ENCODE data around the gene LOXL1.

DNA sequence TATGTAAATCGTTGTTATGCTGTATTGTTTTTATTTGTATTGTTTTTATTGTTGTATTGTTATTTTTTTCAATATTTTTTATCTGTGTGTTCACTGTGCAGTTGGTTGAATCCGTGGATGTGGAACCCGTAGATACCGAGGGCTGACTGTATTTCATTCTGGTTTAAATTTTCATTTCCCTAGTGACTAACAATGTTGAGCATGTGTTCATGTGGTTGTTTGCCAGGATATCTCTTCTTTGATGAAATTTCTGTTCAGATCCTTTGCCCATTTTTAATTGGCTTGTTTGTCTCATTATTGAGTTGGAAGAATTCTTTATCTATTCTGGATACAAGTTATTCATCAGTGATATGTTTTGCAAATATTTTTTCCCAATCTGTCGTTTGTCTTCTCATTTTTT, 36.2 kb downstream of the LOXL1 start:
- TF ChIP-seq, protein P1, sequence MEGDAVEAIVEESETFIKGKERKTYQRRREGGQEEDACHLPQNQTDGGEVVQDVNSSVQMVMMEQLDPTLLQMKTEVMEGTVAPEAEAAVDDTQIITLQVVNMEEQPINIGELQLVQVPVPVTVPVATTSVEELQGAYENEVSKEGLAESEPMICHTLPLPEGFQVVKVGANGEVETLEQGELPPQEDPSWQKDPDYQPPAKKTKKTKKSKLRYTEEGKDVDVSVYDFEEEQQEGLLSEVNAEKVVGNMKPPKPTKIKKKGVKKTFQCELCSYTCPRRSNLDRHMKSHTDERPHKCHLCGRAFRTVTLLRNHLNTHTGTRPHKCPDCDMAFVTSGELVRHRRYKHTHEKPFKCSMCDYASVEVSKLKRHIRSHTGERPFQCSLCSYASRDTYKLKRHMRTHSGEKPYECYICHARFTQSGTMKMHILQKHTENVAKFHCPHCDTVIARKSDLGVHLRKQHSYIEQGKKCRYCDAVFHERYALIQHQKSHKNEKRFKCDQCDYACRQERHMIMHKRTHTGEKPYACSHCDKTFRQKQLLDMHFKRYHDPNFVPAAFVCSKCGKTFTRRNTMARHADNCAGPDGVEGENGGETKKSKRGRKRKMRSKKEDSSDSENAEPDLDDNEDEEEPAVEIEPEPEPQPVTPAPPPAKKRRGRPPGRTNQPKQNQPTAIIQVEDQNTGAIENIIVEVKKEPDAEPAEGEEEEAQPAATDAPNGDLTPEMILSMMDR (IDR thresholded peaks at IDR 0.05; ENCODE audit: low read depth, low read length), result no peak
- TF ChIP-seq POLR2A (IDR thresholded peaks at IDR 0.05; ENCODE audit: extremely low read depth, insufficient read length) (no peak), MYC (IDR thresholded peaks at IDR 0.05; ENCODE audit: low read depth, low read length) (no peak)
- TF ChIP-seq, protein P2, sequence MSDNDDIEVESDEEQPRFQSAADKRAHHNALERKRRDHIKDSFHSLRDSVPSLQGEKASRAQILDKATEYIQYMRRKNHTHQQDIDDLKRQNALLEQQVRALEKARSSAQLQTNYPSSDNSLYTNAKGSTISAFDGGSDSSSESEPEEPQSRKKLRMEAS (IDR thresholded peaks at IDR 0.05; ENCODE audit: low read depth, low read length), result no peak

All from NB4 (cell line).